ENCODE data around the gene FLNC.

FLNC gene

DNA sequence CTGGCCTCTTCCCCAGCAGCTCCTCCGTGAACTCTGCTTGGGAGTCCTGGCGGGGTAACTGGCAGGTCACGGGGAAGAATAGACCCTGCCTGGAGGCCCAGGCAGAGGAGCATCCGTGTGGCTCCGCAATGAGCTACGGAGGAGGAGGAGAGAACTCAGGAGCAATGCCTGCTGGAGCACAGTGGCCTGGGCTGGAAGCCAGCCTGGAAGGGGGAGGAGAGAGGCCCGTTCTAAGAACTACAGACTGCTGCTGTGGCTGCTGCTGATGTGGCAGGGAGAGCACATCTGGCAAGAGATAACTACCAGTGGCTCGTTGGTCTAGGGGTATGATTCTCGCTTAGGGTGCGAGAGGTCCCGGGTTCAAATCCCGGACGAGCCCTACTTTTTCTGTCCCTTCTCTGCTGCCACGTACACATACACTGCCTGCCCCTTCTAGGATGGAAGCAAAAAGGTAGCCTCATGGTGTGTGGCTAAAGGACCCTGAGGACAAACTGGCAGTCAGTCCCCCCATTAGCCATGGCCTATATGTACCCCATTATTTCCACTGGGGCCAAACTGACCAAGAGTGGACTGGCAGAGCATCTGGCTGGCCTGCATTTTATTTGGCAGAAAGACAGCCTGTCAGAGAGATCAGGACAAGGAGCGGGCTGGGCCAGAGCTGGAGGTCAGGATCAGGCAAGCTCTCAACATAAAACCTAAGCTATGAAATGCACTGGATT lies 46.9 kb upstream of the FLNC start:
- no peak overlapping the region for H3K4me3 ChIP-seq (ENCODE audit: low read length)

DNA sequence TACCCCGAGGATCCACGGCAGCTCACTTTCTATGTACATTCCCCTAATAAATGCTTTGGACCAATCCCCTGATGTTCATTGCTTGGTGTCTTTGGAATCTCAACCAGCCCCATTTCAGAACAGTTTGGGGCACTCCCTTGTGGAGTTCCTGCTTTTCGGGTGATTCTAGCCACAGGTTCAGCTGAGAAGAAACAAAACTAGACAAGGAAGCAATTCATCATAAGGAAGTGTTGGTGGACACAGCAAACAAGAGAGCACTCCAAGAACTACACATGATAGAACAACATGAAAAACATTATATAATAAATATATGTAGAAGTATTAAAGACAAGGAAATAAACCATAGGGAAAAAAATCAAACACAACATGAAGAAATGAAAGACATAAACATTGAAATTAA lies 44.5 kb upstream of the FLNC start:
- no peak overlapping the region for H3K4me3 ChIP-seq (ENCODE audit: low read length)
- no peaks in the 10 kb centered on the region for H3K36me3 ChIP-seq (ENCODE audit: control insufficient read depth, low read length)
- no peaks in the 10 kb centered on the region for H3K9me3 ChIP-seq (ENCODE audit: control insufficient read depth, insufficient read depth, low read length)
- H4K20me1 ChIP-seq (ENCODE audit: control insufficient read depth, insufficient read depth, low read depth, low read length): no peaks in the 10 kb centered on the region
- TF ChIP-seq, protein P1, sequence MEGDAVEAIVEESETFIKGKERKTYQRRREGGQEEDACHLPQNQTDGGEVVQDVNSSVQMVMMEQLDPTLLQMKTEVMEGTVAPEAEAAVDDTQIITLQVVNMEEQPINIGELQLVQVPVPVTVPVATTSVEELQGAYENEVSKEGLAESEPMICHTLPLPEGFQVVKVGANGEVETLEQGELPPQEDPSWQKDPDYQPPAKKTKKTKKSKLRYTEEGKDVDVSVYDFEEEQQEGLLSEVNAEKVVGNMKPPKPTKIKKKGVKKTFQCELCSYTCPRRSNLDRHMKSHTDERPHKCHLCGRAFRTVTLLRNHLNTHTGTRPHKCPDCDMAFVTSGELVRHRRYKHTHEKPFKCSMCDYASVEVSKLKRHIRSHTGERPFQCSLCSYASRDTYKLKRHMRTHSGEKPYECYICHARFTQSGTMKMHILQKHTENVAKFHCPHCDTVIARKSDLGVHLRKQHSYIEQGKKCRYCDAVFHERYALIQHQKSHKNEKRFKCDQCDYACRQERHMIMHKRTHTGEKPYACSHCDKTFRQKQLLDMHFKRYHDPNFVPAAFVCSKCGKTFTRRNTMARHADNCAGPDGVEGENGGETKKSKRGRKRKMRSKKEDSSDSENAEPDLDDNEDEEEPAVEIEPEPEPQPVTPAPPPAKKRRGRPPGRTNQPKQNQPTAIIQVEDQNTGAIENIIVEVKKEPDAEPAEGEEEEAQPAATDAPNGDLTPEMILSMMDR (IDR thresholded peaks at IDR 0.05; ENCODE audit: low read depth, low read length, poor library complexity, severe bottlenecking): no peak
- TF ChIP-seq EZH2phosphoT487 (IDR thresholded peaks at IDR 0.05; ENCODE audit: borderline replicate concordance, low read length): no peak
- peaks cover 24% of the 10 kb centered on the region for H3K27me3 ChIP-seq (ENCODE audit: control insufficient read depth, low read length)
- H3F3A ChIP-seq (ENCODE audit: control insufficient read depth, insufficient read depth): no peaks in the 10 kb centered on the region
- H3K9me2 ChIP-seq (replicated peaks; ENCODE audit: control insufficient read depth, low read length): no peaks in the 10 kb centered on the region
- H3K27ac ChIP-seq (ENCODE audit: low read depth, low read length): no peak overlapping the region
- no peaks in the 10 kb centered on the region for H3K79me2 ChIP-seq (ENCODE audit: control insufficient read depth, low read length)
- H3K4me2 ChIP-seq (ENCODE audit: low read length): no peak overlapping the region
- peaks cover 6% of the 10 kb centered on the region for H3K4me1 ChIP-seq (ENCODE audit: control insufficient read depth, low read length)

More for the DNA sequence above, 46.9 kb upstream of the FLNC start:
- no peak for TF ChIP-seq EZH2phosphoT487 (IDR thresholded peaks at IDR 0.05; ENCODE audit: borderline replicate concordance, low read length)
- TF ChIP-seq, protein P1 (IDR thresholded peaks at IDR 0.05; ENCODE audit: low read depth, low read length, poor library complexity, severe bottlenecking): no peak
- peaks cover 3% of the 10 kb centered on the region; the same call in 1 of the 2 replicates for H3K27me3 ChIP-seq (ENCODE audit: control insufficient read depth, low read length)
- H3K36me3 ChIP-seq (ENCODE audit: control insufficient read depth, low read length): no peaks in the 10 kb centered on the region
- no peaks in the 10 kb centered on the region for H3K9me3 ChIP-seq (ENCODE audit: control insufficient read depth, insufficient read depth, low read length)
- 0 out of 2 replicates have a peak, but pooled peaks cover under 1% of the 10 kb centered on the region for H3F3A ChIP-seq (ENCODE audit: control insufficient read depth, insufficient read depth)
- H3K4me2 ChIP-seq (ENCODE audit: low read length): no peak overlapping the region
- H3K27ac ChIP-seq (ENCODE audit: low read depth, low read length): no peak overlapping the region
- H3K79me2 ChIP-seq (ENCODE audit: control insufficient read depth, low read length): no peaks in the 10 kb centered on the region
- no peaks in the 10 kb centered on the region for H3K4me1 ChIP-seq (ENCODE audit: control insufficient read depth, low read length)
- H4K20me1 ChIP-seq (ENCODE audit: control insufficient read depth, insufficient read depth, low read depth, low read length): no peaks in the 10 kb centered on the region
- no peaks in the 10 kb centered on the region for H3K9me2 ChIP-seq (replicated peaks; ENCODE audit: control insufficient read depth, low read length)

DNA sequence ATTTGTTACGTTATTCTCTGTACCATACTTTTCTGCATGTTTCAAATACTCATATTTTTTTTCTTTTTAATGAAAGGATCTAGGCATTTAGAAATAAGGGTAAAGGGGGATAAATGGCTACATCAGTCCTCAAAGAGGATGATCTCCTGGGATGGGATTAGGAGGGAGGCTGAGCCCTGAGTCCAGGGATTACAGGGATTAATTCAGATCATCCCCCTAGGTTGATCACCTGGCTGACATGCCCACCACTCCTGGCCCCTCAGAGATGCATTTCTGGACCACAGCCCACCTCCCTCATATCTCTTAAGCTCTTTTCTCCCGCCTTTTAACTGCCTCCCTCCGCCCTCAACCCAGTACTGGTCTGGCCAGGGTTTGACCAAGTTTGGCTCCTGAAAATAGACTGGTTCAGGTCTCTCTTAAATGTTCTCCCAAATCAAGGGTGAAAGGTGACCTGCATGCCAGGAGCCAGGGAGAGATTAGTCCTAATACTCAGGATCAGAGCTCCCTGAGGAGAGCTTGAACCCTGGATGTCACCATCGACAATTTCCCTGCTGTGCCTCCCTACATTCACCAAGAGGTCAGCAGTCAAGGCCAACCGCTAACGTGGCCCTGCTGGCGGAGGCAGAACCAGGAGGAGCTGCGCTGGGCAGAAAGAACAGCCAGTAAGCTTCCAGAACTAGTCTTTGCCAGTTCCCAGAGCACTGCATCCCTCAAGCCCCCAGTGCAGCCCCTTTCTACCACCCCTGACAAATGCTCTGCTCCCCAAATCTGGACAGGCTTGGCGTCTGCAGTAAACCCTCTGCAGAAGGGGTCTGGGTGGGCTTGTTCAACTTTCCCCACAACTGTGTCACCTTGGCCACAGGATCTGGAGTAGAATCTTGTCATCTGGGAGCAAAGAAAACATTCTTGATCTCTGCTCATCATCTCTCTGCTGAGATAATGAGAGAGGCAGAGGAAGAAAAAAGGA lies 41.5 kb upstream of the FLNC start:
- Histone ChIP-seq H4K20me1 (ENCODE audit: control insufficient read depth, insufficient read depth, low read depth, low read length) (no peaks in the 10 kb centered on the region), H3K36me3 (ENCODE audit: control insufficient read depth, low read length) (no peaks in the 10 kb centered on the region), H3K79me2 (ENCODE audit: control insufficient read depth, low read length) (peaks cover 4% of the 10 kb centered on the region; the same call in 1 of the 2 replicates), H3K4me1 (ENCODE audit: control insufficient read depth, low read length) (peaks cover 22% of the 10 kb centered on the region), H3K9me2 (replicated peaks; ENCODE audit: control insufficient read depth, low read length) (no peaks in the 10 kb centered on the region), H3K9me3 (ENCODE audit: control insufficient read depth, insufficient read depth, low read length) (no peaks in the 10 kb centered on the region), H3K4me2 (ENCODE audit: low read length) (no peak overlapping the region), H3F3A (ENCODE audit: control insufficient read depth, insufficient read depth) (no peaks in the 10 kb centered on the region), H3K4me3 (ENCODE audit: low read length) (no peak overlapping the region), H3K27ac (ENCODE audit: low read depth, low read length) (no peak overlapping the region), H3K27me3 (ENCODE audit: control insufficient read depth, low read length) (peaks cover 26% of the 10 kb centered on the region)
- TF ChIP-seq, protein P1 (IDR thresholded peaks at IDR 0.05; ENCODE audit: low read depth, low read length, poor library complexity, severe bottlenecking): no peak
- no peak for TF ChIP-seq EZH2phosphoT487 (IDR thresholded peaks at IDR 0.05; ENCODE audit: borderline replicate concordance, low read length)

Data from DOHH2 (cell line).